OCI-LY1 (cell line): ENCODE measurements around the gene MORC4.

Experiments
- H2AFZ ChIP-seq: fragments of 200-600 bp; sonication (generic), shearing (Covaris generic); 2 replicates; pipeline ENCODE4 v1.6.0; 2014; ENCODE audit warnings: antibody characterized with exemption, mild to moderate bottlenecking, low read length
- H3F3A ChIP-seq: fragments of 200-600 bp; sonication (generic), shearing (Covaris generic); 2 replicates; pipeline ENCODE4 v1.6.0; 2014; ENCODE audit warnings: mild to moderate bottlenecking, antibody characterized with exemption, low read length, moderate library complexity; ENCODE audit not compliant: insufficient read depth
- H3K27ac ChIP-seq: fragments of 200-600 bp; sonication (generic); 2 replicates; pipeline ENCODE4 v1.5.1; 2014; ENCODE audit warnings: low read length, mixed run types, mild to moderate bottlenecking, low read depth; ENCODE audit not compliant: poor library complexity, severe bottlenecking
- H3K27me3 ChIP-seq: fragments of 200-600 bp; sonication (generic); 2 replicates; pipeline ENCODE4 v1.6.0; 2014; ENCODE audit warnings: antibody characterized with exemption, mild to moderate bottlenecking, low read length, moderate library complexity; ENCODE audit not compliant: insufficient read depth
- H3K36me3 ChIP-seq: fragments of 200-600 bp; sonication (generic); 2 replicates; pipeline ENCODE4 v1.6.1; 2014; ENCODE audit warnings: mild to moderate bottlenecking, antibody characterized with exemption, low read length, moderate library complexity, mixed read lengths; ENCODE audit not compliant: insufficient read depth
- H3K4me1 ChIP-seq: fragments of 200-600 bp; sonication (generic); 2 replicates; pipeline ENCODE4 v1.5.1; 2014; ENCODE audit warnings: mild to moderate bottlenecking, low read length, moderate library complexity; ENCODE audit not compliant: insufficient read depth, severe bottlenecking
- H3K4me2 ChIP-seq: fragments of 200-600 bp; sonication (generic), shearing (Covaris generic); 2 replicates; pipeline ENCODE4 v1.6.1; 2014; ENCODE audit warnings: low read length
- H3K4me3 ChIP-seq: fragments of 200-600 bp; sonication (generic); 2 replicates; pipeline ENCODE4 v1.5.1; 2014; ENCODE audit warnings: low read length, low read depth, mild to moderate bottlenecking, mixed read lengths; ENCODE audit not compliant: poor library complexity, severe bottlenecking
- H3K79me2 ChIP-seq: fragments of 200-600 bp; shearing (Covaris generic); 2 replicates; pipeline ENCODE4 v1.6.1; 2016; ENCODE audit warnings: mixed run types, low read length, mixed read lengths; ENCODE audit not compliant: insufficient read depth
- H3K9ac ChIP-seq: fragments of 200-600 bp; sonication (generic), shearing (Covaris generic); 2 replicates; pipeline ENCODE4 v1.6.1; 2014; ENCODE audit warnings: mild to moderate bottlenecking, low read length, mixed read lengths
- H3K9me2 ChIP-seq: fragments of 200-600 bp; sonication (generic), shearing (Covaris generic); 2 replicates; pipeline ENCODE4 v1.6.1; 2014; ENCODE audit warnings: low read depth, mild to moderate bottlenecking, low read length, mixed read lengths
- H3K9me3 ChIP-seq: fragments of 200-600 bp; shearing (Covaris generic); 2 replicates; pipeline ENCODE4 v1.6.1; 2014; ENCODE audit warnings: low read length, mixed read lengths
- H4K20me1 ChIP-seq: fragments of 200-600 bp; sonication (generic), shearing (Covaris generic); 2 replicates; pipeline ENCODE4 v1.6.0; 2016; ENCODE audit warnings: mild to moderate bottlenecking, low read length; ENCODE audit not compliant: insufficient read depth
- CTCF ChIP-seq: fragments of 200-600 bp; sonication (generic), shearing (Covaris generic); IDR thresholded peaks from 2 replicates; pipeline ENCODE4 v1.5.1; 2017; ENCODE audit warnings: mild to moderate bottlenecking, antibody characterized with exemption, low read length, moderate library complexity, mixed read lengths
- EZH2 ChIP-seq: fragments of 200-600 bp; sonication (generic), shearing (Covaris generic); IDR thresholded peaks from 2 replicates; pipeline ENCODE4 v1.8.0; 2017; ENCODE audit warnings: borderline replicate concordance, mixed run types, mild to moderate bottlenecking, antibody characterized with exemption, low read length, moderate library complexity, mixed read lengths

MORC4 gene

GRCh38 chrX:106932960-106933537 lies 67.0 kb downstream of the MORC4 start:
- Histone ChIP-seq H3K79me2 (no peaks in the 10 kb centered on the region), H3K4me3 (no peak overlapping the region), H3F3A (no peaks in the 10 kb centered on the region), H3K9ac (no peak overlapping the region), H3K9me2 (no peaks in the 10 kb centered on the region), H3K4me1 (no peaks in the 10 kb centered on the region), H2AFZ (no peak overlapping the region), H3K27ac (no peak overlapping the region), H3K27me3 (no peaks in the 10 kb centered on the region), H3K36me3 (no peaks in the 10 kb centered on the region), H3K9me3 (no peaks in the 10 kb centered on the region), H3K4me2 (no peak overlapping the region), H4K20me1 (no peaks in the 10 kb centered on the region)
- TF ChIP-seq CTCF (no peak), EZH2 (no peak)

GRCh38 chrX:106932492-106932923 lies 67.5 kb downstream of the MORC4 start:
- Histone ChIP-seq H3K4me2 (no peak overlapping the region), H3K4me3 (no peak overlapping the region), H3K9ac (no peak overlapping the region), H3K9me2 (no peaks in the 10 kb centered on the region), H2AFZ (no peak overlapping the region), H3K79me2 (no peaks in the 10 kb centered on the region), H3K9me3 (no peaks in the 10 kb centered on the region), H4K20me1 (no peaks in the 10 kb centered on the region), H3K4me1 (no peaks in the 10 kb centered on the region), H3K27ac (no peak overlapping the region), H3K36me3 (no peaks in the 10 kb centered on the region), H3K27me3 (no peaks in the 10 kb centered on the region), H3F3A (no peaks in the 10 kb centered on the region)
- no peak for TF ChIP-seq EZH2
- no peak for TF ChIP-seq CTCF

DNA sequence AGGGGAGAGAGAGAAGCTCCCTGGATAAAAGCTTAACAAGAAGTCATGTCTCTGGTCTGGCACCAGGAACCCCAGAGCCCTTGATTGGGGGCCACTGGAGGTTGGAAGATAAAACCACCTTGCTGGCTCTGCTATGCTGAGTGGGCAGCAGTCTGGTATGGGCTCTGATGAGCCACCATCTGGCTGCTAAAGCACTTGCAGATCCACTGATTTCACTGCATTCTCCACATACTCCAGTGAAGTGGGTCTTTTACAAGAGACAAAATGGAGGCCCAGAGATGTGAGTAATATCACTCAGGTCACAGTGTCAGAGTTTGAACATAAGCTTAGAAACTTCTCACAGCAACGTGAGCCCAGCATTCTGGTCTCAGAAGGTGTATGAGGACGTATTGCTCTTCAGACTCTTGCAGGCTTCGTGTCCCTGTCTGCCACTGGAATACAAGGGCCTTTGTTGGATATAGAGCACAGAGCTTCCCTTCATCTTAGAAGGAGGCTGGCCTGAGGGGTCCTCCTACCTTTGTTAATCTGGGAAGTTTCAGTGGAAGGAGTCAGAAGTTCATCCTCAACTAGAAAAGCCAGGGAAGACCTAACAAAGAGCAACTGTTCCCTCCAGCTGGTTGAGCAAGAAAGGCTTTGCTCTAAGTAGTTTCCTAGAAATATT lies 68.1 kb downstream of the MORC4 start:
- no peaks in the 10 kb centered on the region for H4K20me1 ChIP-seq
- H3K79me2 ChIP-seq: no peaks in the 10 kb centered on the region
- no peak for TF ChIP-seq CTCF
- no peak for TF ChIP-seq EZH2
- no peak overlapping the region for H2AFZ ChIP-seq
- H3K9ac ChIP-seq: no peak overlapping the region
- H3K36me3 ChIP-seq: no peaks in the 10 kb centered on the region
- H3K4me2 ChIP-seq: no peak overlapping the region
- H3K4me1 ChIP-seq: no peaks in the 10 kb centered on the region
- H3K27me3 ChIP-seq: no peaks in the 10 kb centered on the region
- no peak overlapping the region for H3K4me3 ChIP-seq
- H3F3A ChIP-seq: no peaks in the 10 kb centered on the region
- H3K27ac ChIP-seq: no peak overlapping the region
- no peaks in the 10 kb centered on the region for H3K9me2 ChIP-seq
- H3K9me3 ChIP-seq: no peaks in the 10 kb centered on the region
